HepG2 (cell line): ENCODE data around the gene SMIM12. TPM values are rescaled to one million over a fixed set of nuclear protein-coding genes. Genes with fewer than 3 reads are reported as not detected.

ENCODE experiments used
- ATAC-seq: fragments of 200-7000 bp; cut with Tn5 transposase; 3 replicates; pipeline ENCODE4 v1.9.1; 2020; ENCODE audit warnings: mild to moderate bottlenecking, moderate library complexity
- BruUV-seq: library from RNA; stranded (reverse); fragments of 400-500 nt; replicated peaks from 2 replicates; lab custom pipeline; 2021; lab: Mats Ljungman, UMichigan
- CTCF ChIA-PET: fragments of 300-600 bp; formaldehyde crosslinking; extraction: SDS; loops from one replicate; lab custom pipeline; 2021; ENCODE audit warnings: low total read pairs, inconsistent platforms, low intra/inter-chr PET ratio; lab: Yijun Ruan, JAX
- POLR2A ChIA-PET: fragments of 350-600 bp; sonication (Branson Sonifier 250); formaldehyde crosslinking; loops from one replicate; lab custom pipeline; 2020; ENCODE audit warnings: antibody characterized with exemption, inconsistent platforms; lab: Yijun Ruan, JAX
- DNase-seq: peaks from one replicate; pipeline ENCODE4 v3.0.0-alpha.2; 2015; ENCODE audit warnings: low spot score
- FAIRE-seq: peaks from 3 replicates; lab custom pipeline; 2011; peaks lifted over from hg19 to GRCh38; lab: Jason Lieb, UNC
- H2AFZ ChIP-seq: one replicate; pipeline ENCODE4 v1.6.1; 2011; ENCODE audit warnings: low read length, inconsistent platforms
- H3K27ac ChIP-seq: fragments of 300-600 bp; 3 replicates; pipeline ENCODE4 v1.8.0; 2011; ENCODE audit warnings: mixed run types, mild to moderate bottlenecking, mixed read lengths, low read length, inconsistent platforms; ENCODE audit not compliant: insufficient read depth; ENCODE audit errors: extremely low read length
- H3K27me3 ChIP-seq, 2 experiments: fragments of 200-600 bp in 1 of 2; 2 replicates in 1 of 2; 3 replicates in 1 of 2; pipeline versions ENCODE4 v1.6.0 to v1.8.0; 2011; ENCODE audit warnings: low read length in 2 of 2, mild to moderate bottlenecking in 2 of 2, moderate library complexity in 2 of 2, inconsistent platforms in 1 of 2; ENCODE audit not compliant: insufficient read depth in 2 of 2, control insufficient read depth in 1 of 2
- H3K36me3 ChIP-seq, 2 experiments: fragments of 200-600 bp in 1 of 2; replicated peaks in 1 of 2; 2 replicates in 1 of 2; 3 replicates in 1 of 2; pipeline versions ENCODE4 v1.5.1 to v1.8.0; 2011; ENCODE audit warnings: low read length in 2 of 2, inconsistent platforms in 1 of 2; ENCODE audit not compliant: insufficient read depth in 2 of 2, control insufficient read depth in 1 of 2
- H3K4me1 ChIP-seq: 2 replicates; pipeline ENCODE4 v1.5.1; 2012; ENCODE audit warnings: low read length, inconsistent platforms; ENCODE audit not compliant: insufficient read depth
- H3K4me2 ChIP-seq: 2 replicates; pipeline ENCODE4 v1.6.0; 2011; ENCODE audit warnings: low read depth, low read length, inconsistent platforms
- H3K4me3 ChIP-seq, 3 experiments: fragments of 200-600 bp in 1 of 3; sonication (generic), shearing (Covaris generic) in 1 of 3; replicated peaks in 1 of 3; 2 replicates each; pipeline ENCODE4 v1.5.1; 2011 to 2016; ENCODE audit warnings: low read length in 3 of 3, inconsistent platforms in 2 of 3, low read depth in 2 of 3, mild to moderate bottlenecking in 2 of 3, control low read depth in 1 of 3, mixed read lengths in 1 of 3; ENCODE audit not compliant: insufficient read depth in 1 of 3
- H3K79me2 ChIP-seq: one replicate; pipeline ENCODE4 v1.6.1; 2011; ENCODE audit warnings: low read length, inconsistent platforms; ENCODE audit not compliant: insufficient read depth
- H3K9ac ChIP-seq: 2 replicates; pipeline ENCODE4 v1.6.0; 2011; ENCODE audit warnings: mild to moderate bottlenecking, low read depth, low read length, inconsistent platforms; ENCODE audit not compliant: insufficient read depth
- H3K9me3 ChIP-seq: 2 replicates; pipeline ENCODE4 v1.5.1; 2012; ENCODE audit warnings: mild to moderate bottlenecking, low read length
- H4K20me1 ChIP-seq: 2 replicates; pipeline ENCODE4 v1.6.0; 2011; ENCODE audit warnings: inconsistent platforms, mild to moderate bottlenecking, low read length, moderate library complexity; ENCODE audit not compliant: insufficient read depth
- ZMYM4 ChIP-seq: sonication (generic); formaldehyde crosslinking; IDR thresholded peaks from 2 replicates; pipeline ENCODE4 v1.8.1; 2023; ENCODE audit warnings: mild to moderate bottlenecking, missing genetic modification reagents
- ZNF629 ChIP-seq: sonication (generic); formaldehyde crosslinking; conservative IDR thresholded peaks from 2 replicates; pipeline ENCODE4 v1.5.0; 2020; ENCODE audit warnings: missing genetic modification reagents
- WGBS: methylation state at CpG from one replicate; pipeline ENCODE4 v1.1.6; 2017; ENCODE audit warnings: low lambda C conversion rate; 5-methylcytosine and 5-hydroxymethylcytosine counted together
- in situ Hi-C: cut with HindIII; loops from 2 replicates; pipeline ENCODE4 v1.10.0; 2017; ENCODE audit warnings: low pct_unique_long_range_greater_than_20kb; ENCODE audit not compliant: extremely low pct_ligation_motif_present
- intact Hi-C: fragments of 100-400 bp; cut with micrococcal nuclease; formaldehyde crosslinking; loops from one replicate; pipeline ENCODE4 v1.10.0; 2022; ENCODE audit not compliant: unreplicated experiment
- polyA plus RNA-seq, 8 experiments: library from polyadenylated mRNA; depleted of rRNA in 3 of 8; stranded (reverse) in 7 of 8; unstranded in 1 of 8; fragments of >200 nt; fragmentation: Illumina TruSeq in 4 of 8; extraction: Trizol in 4 of 8; gene quantifications; 2 replicates each; pipeline versions ENCODE4 v1.2.1 to v1.2.3, GENCODE V29; 2011 to 2016; ENCODE audit warnings: low read depth in 4 of 8, missing spikeins in 1 of 8, mixed read lengths in 1 of 8; ENCODE audit not compliant: insufficient read depth in 1 of 8
- total RNA-seq, 5 experiments: library from RNA; depleted of rRNA; stranded (reverse); fragments of >200 nt; fragmentation: Illumina TruSeq; extraction: Trizol; gene quantifications; 2 replicates each; pipeline ENCODE4 v1.2.3, GENCODE V29; 2016; ENCODE audit warnings: low read depth in 1 of 5
- TF ChIP-seq, protein P1 (sequence below): sonication (generic); formaldehyde crosslinking; IDR thresholded peaks from 2 replicates; pipeline ENCODE4 v1.5.0; 2020; ENCODE audit warnings: mild to moderate bottlenecking, missing genetic modification reagents
- TF ChIP-seq, protein P2 (sequence below): sonication (generic); formaldehyde crosslinking; IDR thresholded peaks from 2 replicates; pipeline ENCODE4 v1.5.1; 2020; ENCODE audit warnings: missing genetic modification reagents, mild to moderate bottlenecking, borderline replicate concordance
- TF ChIP-seq, protein P3 (sequence below): sonication (generic); formaldehyde crosslinking; IDR thresholded peaks from 2 replicates; pipeline ENCODE4 v1.5.0; 2020; ENCODE audit warnings: missing genetic modification reagents

Gene SMIM12
- total and polyA plus RNA-seq, 2 of the 13 experiments (the other 11 are each of a cell fraction or from before 2014, with no cell fraction given): 20.1 to 41.3 TPM

DNA sequence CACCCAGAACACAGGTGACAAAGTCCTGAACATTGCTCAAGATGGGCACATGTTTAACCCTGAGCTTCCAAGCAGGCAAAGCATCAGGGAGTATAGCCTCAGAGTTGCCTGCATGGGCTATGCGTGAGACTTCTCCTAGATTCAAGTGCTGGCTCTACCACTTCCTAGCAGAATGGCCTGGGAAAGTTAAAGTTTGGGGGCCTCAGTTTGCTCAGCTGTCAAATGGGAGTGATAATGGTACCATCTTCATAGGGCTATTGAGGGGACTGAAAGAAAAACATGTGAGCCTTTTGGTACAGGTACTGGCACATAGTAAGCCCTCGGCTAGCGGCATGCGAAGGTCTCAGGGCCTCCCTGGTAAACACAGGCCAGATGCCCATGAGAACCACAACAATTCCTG is 28.0 kb upstream of the SMIM12 start:
- in situ Hi-C loops (no loop called here), intact Hi-C loops (no loop called here)
- Histone ChIP-seq H3K27me3 (peaks cover 3 to 35% of the 10 kb centered on the region in 2 experiments; a peak in 3 of 5 replicates), H3K27ac (no peak overlapping the region), H4K20me1 (no peaks in the 10 kb centered on the region), H3K4me3 (no peak overlapping the region), H3K4me2 (no peak overlapping the region), H2AFZ (no peak overlapping the region), H3K9me3 (peaks cover 7% of the 10 kb centered on the region), H3K4me1 (peaks cover 7% of the 10 kb centered on the region), H3K36me3 (no peaks in the 10 kb centered on the region), H3K9ac (no peak overlapping the region), H3K79me2 (no peaks in the 10 kb centered on the region)
- ChIA-PET POLR2A (no interaction called here), CTCF (no interaction called here)
- BruUV-seq: no TSS peak
- ATAC-seq: no peak
- no peak for DNase-seq
- no peak for FAIRE-seq
- TF ChIP-seq ZNF629 (peak; percentile 54; the same call in 1 of the 2 replicates), ZMYM4 (CRISPR knock-in tag) (no peak)
- TF ChIP-seq, protein P1, sequence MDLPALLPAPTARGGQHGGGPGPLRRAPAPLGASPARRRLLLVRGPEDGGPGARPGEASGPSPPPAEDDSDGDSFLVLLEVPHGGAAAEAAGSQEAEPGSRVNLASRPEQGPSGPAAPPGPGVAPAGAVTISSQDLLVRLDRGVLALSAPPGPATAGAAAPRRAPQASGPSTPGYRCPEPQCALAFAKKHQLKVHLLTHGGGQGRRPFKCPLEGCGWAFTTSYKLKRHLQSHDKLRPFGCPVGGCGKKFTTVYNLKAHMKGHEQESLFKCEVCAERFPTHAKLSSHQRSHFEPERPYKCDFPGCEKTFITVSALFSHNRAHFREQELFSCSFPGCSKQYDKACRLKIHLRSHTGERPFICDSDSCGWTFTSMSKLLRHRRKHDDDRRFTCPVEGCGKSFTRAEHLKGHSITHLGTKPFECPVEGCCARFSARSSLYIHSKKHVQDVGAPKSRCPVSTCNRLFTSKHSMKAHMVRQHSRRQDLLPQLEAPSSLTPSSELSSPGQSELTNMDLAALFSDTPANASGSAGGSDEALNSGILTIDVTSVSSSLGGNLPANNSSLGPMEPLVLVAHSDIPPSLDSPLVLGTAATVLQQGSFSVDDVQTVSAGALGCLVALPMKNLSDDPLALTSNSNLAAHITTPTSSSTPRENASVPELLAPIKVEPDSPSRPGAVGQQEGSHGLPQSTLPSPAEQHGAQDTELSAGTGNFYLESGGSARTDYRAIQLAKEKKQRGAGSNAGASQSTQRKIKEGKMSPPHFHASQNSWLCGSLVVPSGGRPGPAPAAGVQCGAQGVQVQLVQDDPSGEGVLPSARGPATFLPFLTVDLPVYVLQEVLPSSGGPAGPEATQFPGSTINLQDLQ (CRISPR knock-in tag): no peak
- TF ChIP-seq, protein P2, sequence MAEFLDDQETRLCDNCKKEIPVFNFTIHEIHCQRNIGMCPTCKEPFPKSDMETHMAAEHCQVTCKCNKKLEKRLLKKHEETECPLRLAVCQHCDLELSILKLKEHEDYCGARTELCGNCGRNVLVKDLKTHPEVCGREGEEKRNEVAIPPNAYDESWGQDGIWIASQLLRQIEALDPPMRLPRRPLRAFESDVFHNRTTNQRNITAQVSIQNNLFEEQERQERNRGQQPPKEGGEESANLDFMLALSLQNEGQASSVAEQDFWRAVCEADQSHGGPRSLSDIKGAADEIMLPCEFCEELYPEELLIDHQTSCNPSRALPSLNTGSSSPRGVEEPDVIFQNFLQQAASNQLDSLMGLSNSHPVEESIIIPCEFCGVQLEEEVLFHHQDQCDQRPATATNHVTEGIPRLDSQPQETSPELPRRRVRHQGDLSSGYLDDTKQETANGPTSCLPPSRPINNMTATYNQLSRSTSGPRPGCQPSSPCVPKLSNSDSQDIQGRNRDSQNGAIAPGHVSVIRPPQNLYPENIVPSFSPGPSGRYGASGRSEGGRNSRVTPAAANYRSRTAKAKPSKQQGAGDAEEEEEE: no peak
- TF ChIP-seq, protein P3, sequence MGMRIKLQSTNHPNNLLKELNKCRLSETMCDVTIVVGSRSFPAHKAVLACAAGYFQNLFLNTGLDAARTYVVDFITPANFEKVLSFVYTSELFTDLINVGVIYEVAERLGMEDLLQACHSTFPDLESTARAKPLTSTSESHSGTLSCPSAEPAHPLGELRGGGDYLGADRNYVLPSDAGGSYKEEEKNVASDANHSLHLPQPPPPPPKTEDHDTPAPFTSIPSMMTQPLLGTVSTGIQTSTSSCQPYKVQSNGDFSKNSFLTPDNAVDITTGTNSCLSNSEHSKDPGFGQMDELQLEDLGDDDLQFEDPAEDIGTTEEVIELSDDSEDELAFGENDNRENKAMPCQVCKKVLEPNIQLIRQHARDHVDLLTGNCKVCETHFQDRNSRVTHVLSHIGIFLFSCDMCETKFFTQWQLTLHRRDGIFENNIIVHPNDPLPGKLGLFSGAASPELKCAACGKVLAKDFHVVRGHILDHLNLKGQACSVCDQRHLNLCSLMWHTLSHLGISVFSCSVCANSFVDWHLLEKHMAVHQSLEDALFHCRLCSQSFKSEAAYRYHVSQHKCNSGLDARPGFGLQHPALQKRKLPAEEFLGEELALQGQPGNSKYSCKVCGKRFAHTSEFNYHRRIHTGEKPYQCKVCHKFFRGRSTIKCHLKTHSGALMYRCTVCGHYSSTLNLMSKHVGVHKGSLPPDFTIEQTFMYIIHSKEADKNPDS (CRISPR knock-in tag): no peak
- 29% methylated on average over 4 of the region's 4 CpGs for WGBS
